Stromal cell of bone marrow (primary cell): ENCODE measurements around the gene TOP2B.

Experiments
- DNase-seq: peaks from one replicate; pipeline ENCODE4 v3.0.0-alpha.2; 2012; ENCODE audit warnings: low read depth

Gene TOP2B

GRCh38 chr3:25664812-25665314 is at the start of gene TOP2B:
Gene TOP2B (minus strand): TSS chr3:25664907. CDS start chr3:25664297, 610 bp downstream.
- peak; percentile 91 for DNase-seq

- no peak for DNase-seq
Observed at GRCh38 chr3:25713341-25713985, 48.8 kb upstream of the TOP2B start.

GRCh38 chr3:25711090-25711489 is 46.4 kb upstream of the TOP2B start:
- DNase-seq = no peak

GRCh38 chr3:25708036-25708435 is 43.3 kb upstream of the TOP2B start:
- DNase-seq = no peak

GRCh38 chr3:25707268-25707926 is 42.7 kb upstream of the TOP2B start:
- no peak for DNase-seq

GRCh38 chr3:25706213-25706612 is 41.5 kb upstream of the TOP2B start:
- no peak for DNase-seq

GRCh38 chr3:25697553-25697952 is 32.8 kb upstream of the TOP2B start:
- no peak for DNase-seq

- no peak for DNase-seq
Observed at GRCh38 chr3:25695731-25696420, 31.2 kb upstream of the TOP2B start.

- no peak for DNase-seq
Observed at GRCh38 chr3:25693238-25693637, 28.5 kb upstream of the TOP2B start.

GRCh38 chr3:25692341-25692740 is 27.6 kb upstream of the TOP2B start:
- no peak for DNase-seq

GRCh38 chr3:25690768-25691533 is 26.2 kb upstream of the TOP2B start:
- DNase-seq = no peak

GRCh38 chr3:25689226-25689625 is 24.5 kb upstream of the TOP2B start:
- no peak for DNase-seq

- DNase-seq = no peak
Observed at GRCh38 chr3:25687742-25688141, 23.0 kb upstream of the TOP2B start.

GRCh38 chr3:25686766-25687165 is 22.1 kb upstream of the TOP2B start:
- no peak for DNase-seq

GRCh38 chr3:25683882-25684281 is 19.2 kb upstream of the TOP2B start:
- DNase-seq = no peak

GRCh38 chr3:25683410-25683809 is 18.7 kb upstream of the TOP2B start:
- no peak for DNase-seq

GRCh38 chr3:25679642-25680302 is 15.1 kb upstream of the TOP2B start:
- DNase-seq = no peak

GRCh38 chr3:25679166-25679565 is 14.5 kb upstream of the TOP2B start:
- no peak for DNase-seq

- no peak for DNase-seq
Observed at GRCh38 chr3:25678581-25678980, 13.9 kb upstream of the TOP2B start.

GRCh38 chr3:25677121-25677520 is 12.4 kb upstream of the TOP2B start:
- no peak for DNase-seq

GRCh38 chr3:25674670-25675069 is 10.0 kb upstream of the TOP2B start:
- DNase-seq = no peak
